Rectal smooth muscle tissue (tissue), 1 donor: ENCODE data around the gene CHST8.

Experiments
- H3K27ac ChIP-seq: one replicate; pipeline ENCODE4 v1.7.0; 2013; ENCODE audit warnings: low read depth, low read length, inconsistent platforms
- H3K27me3 ChIP-seq: one replicate; pipeline ENCODE4 v1.7.0; 2013; ENCODE audit warnings: low read length; ENCODE audit not compliant: control insufficient read depth, insufficient read depth
- H3K36me3 ChIP-seq: one replicate; pipeline ENCODE4 v1.7.0; 2013; ENCODE audit warnings: low read length; ENCODE audit not compliant: control insufficient read depth, insufficient read depth
- H3K4me1 ChIP-seq: one replicate; pipeline ENCODE4 v1.7.0; 2013; ENCODE audit warnings: low read length; ENCODE audit not compliant: control insufficient read depth, insufficient read depth
- H3K4me3 ChIP-seq: one replicate; pipeline ENCODE4 v1.7.0; 2013; ENCODE audit warnings: low read length
- H3K9ac ChIP-seq: one replicate; pipeline ENCODE4 v1.7.0; 2013; ENCODE audit warnings: low read length

CHST8 gene

DNA sequence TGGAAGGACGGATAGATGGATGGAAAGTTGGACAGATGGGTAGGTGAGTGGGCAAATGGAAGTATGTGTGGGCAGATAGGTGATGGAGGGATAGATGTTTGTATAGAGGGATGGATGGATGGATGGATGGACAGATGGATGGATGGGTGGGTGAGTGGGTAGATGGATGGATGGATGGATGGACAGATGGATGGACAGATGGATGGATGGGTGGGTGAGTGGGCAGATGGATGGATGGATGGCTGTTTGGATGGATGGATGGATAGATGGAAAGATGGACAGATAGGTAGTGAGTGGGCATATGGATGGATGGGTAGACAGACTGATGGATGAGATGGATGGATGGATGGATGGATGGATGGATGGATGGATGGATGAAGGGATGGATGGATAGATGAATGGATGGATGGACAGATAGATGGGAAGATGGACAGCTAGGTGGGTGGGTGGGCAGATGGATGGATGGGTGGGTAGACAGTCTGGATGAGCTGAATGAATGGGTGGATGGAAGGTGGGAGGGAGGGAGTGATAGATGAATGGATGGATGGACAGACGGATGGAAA is 100.1 kb downstream of the CHST8 start:
- no peak overlapping the region for H3K9ac ChIP-seq
- no peaks in the 10 kb centered on the region for H3K4me1 ChIP-seq
- H3K36me3 ChIP-seq = no peaks in the 10 kb centered on the region
- no peaks in the 10 kb centered on the region for H3K27me3 ChIP-seq
- no peak overlapping the region for H3K4me3 ChIP-seq
- no peak overlapping the region for H3K27ac ChIP-seq

DNA sequence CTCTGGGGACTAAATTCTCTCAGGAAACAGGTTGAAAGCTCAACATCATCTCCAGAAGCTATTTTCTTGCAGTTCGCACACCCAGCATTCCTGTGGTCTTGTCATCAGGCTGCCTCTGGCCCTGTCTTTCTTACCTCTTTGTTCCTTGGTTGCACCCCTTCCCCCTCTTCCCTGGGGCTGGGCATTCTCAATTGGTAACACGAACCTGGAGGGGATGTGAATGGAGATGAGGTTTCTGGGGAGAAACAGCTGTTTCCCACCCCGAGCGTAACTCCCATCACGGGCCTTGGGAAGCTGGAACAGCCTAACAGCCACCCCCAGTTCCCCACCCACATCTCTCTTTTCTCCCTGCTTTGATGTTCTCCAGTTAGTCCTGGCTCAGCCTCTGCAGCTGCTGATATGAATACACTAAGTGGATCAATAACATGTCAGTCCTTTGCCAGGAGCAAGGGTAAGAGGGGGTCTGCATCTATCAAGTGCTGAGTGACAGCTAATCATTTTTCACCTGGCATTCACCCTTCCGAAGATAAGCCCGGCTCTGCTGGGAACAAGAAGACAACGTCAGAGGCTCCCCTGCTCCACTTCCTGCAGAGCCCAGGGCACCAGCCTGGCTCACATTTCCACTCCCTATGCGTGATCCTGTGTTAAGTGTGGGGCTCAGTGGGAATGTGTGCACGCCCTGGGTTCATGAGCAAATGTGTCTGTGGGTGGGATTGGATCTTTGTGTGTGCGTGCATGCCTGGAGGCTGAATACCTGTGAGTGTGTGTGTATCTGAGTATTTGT is 100.9 kb downstream of the CHST8 start:
- H3K36me3 ChIP-seq = no peaks in the 10 kb centered on the region
- no peak overlapping the region for H3K4me3 ChIP-seq
- no peak overlapping the region for H3K27ac ChIP-seq
- no peaks in the 10 kb centered on the region for H3K27me3 ChIP-seq
- no peaks in the 10 kb centered on the region for H3K4me1 ChIP-seq
- no peak overlapping the region for H3K9ac ChIP-seq

DNA sequence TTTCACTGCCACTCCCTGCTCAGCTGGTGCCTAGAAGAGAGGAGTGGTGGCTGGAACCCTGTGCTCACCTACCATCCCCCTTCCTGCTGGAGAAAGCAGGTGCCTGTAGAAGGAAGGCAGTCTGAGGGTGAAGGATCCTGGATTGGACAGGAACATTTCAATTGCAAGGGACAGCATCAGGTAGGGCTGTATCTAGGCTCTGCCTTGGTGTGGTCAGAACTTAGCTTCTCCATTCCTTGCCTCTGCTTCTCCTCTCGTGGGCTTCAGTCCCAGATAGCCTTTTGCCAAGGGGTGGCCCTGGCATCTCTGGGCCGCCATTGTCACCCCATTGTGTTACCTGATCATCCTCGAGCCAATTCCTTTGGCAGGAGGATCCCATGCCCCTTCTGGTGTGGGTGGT is 101.8 kb downstream of the CHST8 start:
- H3K27me3 ChIP-seq = no peaks in the 10 kb centered on the region
- H3K36me3 ChIP-seq = no peaks in the 10 kb centered on the region
- no peak overlapping the region for H3K27ac ChIP-seq
- H3K4me3 ChIP-seq = no peak overlapping the region
- no peaks in the 10 kb centered on the region for H3K4me1 ChIP-seq
- H3K9ac ChIP-seq = no peak overlapping the region

DNA sequence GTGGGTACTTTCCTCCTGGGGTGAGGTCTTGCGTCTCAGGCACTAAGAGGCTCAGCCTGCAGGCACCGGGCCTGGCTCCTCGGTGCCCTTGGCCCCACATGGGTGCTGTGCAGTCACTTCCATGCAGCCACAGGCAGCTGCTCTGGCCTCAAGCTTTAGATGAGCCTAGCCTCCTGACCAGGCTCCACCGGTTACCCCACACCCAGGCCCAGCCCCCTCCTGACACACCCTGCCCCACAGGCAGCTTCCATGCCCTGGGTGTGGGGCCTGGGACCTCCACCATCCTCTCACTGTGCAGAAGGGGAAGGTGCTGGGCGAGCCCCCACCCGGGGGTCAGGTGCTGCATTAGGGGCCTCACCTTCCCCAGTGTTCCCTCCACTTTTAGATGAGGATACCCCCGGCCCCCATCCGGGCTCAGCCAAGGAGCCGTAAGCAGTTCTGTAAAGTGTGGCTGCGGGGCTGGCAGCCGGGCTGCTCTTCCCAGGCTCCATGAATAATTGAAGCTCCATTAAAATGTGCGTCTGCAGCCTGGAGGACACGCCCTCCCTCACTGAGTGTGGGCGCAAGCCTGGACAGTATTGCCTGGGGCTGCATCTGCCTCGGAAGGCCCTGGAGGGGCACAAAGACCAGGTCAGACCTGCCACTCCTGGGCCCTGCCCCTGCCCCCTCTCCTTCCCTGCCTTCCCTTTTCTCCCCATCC is 102.4 kb downstream of the CHST8 start:
- Histone ChIP-seq H3K27ac (no peak overlapping the region), H3K4me1 (no peaks in the 10 kb centered on the region), H3K4me3 (no peak overlapping the region), H3K36me3 (no peaks in the 10 kb centered on the region), H3K9ac (no peak overlapping the region), H3K27me3 (no peaks in the 10 kb centered on the region)

DNA sequence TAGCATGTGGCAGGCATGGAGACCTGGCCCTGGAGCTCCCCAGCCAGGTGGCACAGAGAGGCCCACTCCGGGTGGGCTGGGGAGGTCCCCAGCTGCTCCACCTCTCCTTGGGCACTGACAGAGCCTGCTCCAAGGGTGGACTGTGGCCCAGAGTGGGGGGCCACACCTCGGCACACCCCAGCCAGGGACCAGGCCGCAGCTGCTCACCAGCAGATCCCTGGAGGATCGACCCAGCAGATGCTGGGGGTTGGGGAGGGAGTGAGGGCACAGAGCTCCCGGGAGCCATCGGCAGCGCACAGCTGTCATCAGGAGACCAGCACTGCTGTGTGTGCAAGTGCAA is 102.9 kb downstream of the CHST8 start:
- Histone ChIP-seq H3K36me3 (no peaks in the 10 kb centered on the region), H3K4me3 (no peak overlapping the region), H3K9ac (no peak overlapping the region), H3K27ac (no peak overlapping the region), H3K27me3 (no peaks in the 10 kb centered on the region), H3K4me1 (no peaks in the 10 kb centered on the region)

DNA sequence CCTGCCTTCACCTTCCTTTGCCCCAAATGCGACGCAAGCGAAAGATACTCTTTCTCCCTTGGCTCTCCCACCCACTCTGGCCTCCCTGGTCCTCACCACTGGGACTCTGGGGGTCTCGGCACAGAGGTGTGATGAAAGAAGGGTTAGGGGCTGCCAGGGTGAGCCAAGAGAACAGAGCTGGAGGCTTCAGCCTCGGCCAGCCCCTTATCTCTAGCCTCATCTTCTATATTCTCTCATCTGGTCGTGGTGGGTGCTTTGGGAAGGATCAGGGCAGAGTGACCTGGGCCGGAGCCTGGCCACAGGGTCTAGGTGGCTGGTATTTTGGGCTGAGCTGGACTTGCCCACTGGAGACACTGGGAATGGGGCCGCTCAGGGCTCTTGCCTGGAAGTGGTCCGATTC is 103.8 kb downstream of the CHST8 start:
- no peak overlapping the region for H3K27ac ChIP-seq
- H3K4me3 ChIP-seq = no peak overlapping the region
- H3K36me3 ChIP-seq = no peaks in the 10 kb centered on the region
- no peak overlapping the region for H3K9ac ChIP-seq
- no peaks in the 10 kb centered on the region for H3K27me3 ChIP-seq
- H3K4me1 ChIP-seq = no peaks in the 10 kb centered on the region

DNA sequence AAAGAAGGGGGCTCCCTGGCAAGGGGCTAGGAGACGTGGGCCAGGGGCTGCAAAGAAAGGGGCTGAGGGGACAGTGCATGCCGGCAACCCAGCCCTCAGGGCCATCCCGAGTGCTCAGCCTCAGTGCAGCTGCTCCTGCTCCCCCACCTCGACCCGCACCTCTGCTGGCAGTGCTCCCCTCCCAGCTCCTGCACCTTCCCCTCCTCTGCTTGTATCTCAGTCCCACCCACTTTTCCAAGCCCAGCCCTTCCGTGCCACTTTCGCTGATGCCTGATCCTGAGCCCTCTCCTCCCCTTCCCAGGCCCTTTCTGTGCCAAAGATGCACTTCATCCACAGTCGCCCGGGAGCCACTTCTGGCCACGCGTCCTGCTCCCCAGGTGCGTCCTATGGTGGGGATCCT is 105.0 kb downstream of the CHST8 start:
- Histone ChIP-seq H3K27ac (no peak overlapping the region), H3K4me3 (no peak overlapping the region), H3K9ac (no peak overlapping the region), H3K4me1 (no peaks in the 10 kb centered on the region), H3K27me3 (no peaks in the 10 kb centered on the region), H3K36me3 (no peaks in the 10 kb centered on the region)

DNA sequence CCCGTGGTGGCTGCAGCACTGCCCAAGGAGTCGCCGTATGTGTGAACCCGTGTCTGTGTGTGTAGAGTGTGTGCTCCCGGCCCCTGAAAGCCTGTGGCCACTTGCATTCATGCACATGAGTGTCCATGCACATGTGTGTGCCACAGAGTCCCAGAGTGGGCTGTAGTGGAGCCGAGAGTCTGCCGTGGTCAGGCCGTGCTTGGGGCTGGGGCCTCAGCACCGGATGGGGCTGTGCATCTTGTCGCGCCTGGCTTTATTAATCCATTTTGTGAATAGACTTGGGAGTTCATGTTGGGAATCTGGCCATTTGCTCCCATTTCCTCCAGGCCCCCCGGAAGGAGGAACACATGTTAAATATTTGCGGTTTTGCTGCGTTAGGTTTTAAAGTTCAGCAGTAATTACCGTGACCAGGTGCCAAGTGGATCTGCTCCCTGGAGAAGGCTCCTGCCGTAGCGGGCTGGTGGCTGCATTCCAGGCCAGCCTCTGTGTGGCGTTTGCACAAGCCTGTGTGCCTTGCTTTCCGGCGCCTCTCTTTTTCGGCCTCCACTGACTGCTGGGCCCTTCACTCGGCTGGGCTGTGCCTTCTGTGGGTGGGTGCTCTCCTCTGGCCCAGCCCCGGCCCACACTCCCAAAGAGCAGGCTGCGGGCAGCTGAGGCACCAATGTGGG is 105.7 kb downstream of the CHST8 start:
- no peaks in the 10 kb centered on the region for H3K36me3 ChIP-seq
- no peak overlapping the region for H3K4me3 ChIP-seq
- no peaks in the 10 kb centered on the region for H3K4me1 ChIP-seq
- no peaks in the 10 kb centered on the region for H3K27me3 ChIP-seq
- no peak overlapping the region for H3K9ac ChIP-seq
- no peak overlapping the region for H3K27ac ChIP-seq

DNA sequence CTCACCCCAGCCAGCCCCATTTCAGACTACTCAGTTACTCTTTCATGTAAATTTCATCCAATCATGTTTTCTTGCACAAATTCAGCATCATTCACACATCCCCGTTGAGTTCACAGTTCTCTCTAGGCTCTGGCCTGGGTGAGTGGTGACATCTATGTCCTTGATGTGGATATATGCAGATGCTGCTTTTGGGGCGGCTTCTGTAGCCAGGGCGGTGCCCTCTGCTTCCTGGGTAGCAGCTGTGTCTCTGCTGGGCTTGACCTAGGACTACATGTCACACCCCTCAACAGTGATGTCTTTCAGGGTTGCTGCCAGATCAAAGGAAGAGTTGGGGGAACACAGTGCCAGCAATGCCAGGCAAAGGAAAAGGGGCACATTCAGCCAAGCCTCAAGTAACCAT is 106.4 kb downstream of the CHST8 start:
- Histone ChIP-seq H3K4me3 (no peak overlapping the region), H3K36me3 (no peaks in the 10 kb centered on the region), H3K27me3 (no peaks in the 10 kb centered on the region), H3K4me1 (no peaks in the 10 kb centered on the region), H3K27ac (no peak overlapping the region), H3K9ac (no peak overlapping the region)

DNA sequence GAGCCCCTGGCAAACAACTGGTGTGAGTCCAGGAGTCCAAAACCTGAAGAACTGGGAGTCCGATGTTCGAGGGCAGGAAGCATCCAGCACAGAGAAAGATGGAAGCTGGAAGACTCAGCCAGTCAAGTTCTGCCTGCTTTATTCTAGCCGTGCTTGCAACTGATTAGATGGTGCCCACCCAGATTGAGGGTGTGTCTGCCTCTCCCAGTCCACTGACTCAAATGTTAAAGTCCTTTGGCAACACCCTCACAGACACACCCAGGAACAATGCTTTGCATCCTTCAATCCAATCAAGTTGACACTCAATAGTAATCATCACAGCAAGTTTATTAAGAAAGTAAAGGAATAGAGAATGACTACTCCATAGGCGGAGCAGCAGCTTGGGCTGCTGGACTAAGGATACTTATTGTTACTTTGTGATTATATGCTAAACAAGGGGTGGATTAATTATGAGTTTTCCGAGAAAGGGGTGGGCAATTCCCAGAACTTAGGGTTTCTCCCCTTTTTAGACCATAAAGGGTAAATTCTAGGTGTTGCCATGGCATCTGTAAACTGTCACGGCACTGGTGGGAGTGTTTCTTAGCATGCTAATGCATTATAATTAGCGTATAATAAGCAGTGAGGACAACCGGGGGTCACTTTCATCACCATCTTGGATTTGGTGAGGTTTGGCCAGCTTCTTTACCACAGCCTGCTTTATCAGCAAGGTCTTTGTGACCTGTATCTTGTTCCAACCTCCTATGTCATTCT is 109.3 kb downstream of the CHST8 start:
- H3K4me1 ChIP-seq = peaks cover 2% of the 10 kb centered on the region
- H3K9ac ChIP-seq = no peak overlapping the region
- no peaks in the 10 kb centered on the region for H3K27me3 ChIP-seq
- no peaks in the 10 kb centered on the region for H3K36me3 ChIP-seq
- H3K27ac ChIP-seq = no peak overlapping the region
- H3K4me3 ChIP-seq = no peak overlapping the region

DNA sequence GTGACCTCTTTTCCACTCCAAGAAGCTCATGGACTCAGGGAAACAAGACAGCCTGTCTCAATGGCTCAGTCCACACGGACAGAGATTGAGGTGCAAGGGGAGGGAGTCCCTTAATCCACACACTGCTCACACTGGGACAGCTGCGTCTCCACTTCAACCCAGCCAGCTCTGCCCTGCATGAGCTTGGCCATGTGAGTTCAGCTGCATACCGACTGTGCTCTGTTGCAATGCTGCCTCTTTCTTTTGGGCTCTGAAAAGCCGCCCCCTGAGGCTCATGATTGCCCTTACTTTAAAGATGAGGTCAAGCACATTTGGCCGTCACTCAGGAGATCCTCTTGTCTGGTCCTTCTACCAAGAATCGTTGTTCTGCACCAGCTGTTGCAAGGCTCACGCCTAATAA is 110.1 kb downstream of the CHST8 start:
- no peak overlapping the region for H3K4me3 ChIP-seq

DNA sequence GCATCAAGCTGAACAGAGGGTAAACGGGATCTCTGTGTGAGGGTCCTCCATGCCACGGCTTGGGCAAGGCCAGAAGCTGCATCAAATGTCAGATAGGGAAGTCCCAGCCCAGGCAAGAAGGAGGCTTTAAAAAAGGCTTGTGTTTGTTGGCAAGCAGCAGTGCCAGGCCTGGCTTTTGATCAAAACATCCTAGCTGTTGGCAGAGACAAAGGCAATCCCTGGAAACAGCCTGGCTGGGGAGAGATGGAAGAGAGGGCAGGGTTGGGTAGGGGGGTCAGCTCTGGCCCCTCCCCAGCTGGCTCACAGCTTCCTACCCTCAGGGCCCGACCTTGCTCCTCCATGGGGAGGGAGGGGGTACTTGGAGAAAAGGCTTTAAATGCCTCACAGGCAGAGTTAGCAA is 113.2 kb downstream of the CHST8 start:
- H3K27ac ChIP-seq = no peak overlapping the region
- H3K4me3 ChIP-seq = no peak overlapping the region
- H3K9ac ChIP-seq = no peak overlapping the region
- no peaks in the 10 kb centered on the region for H3K36me3 ChIP-seq
- no peaks in the 10 kb centered on the region for H3K27me3 ChIP-seq
- H3K4me1 ChIP-seq = peaks cover 2% of the 10 kb centered on the region

More for the DNA sequence above, 110.1 kb downstream of the CHST8 start:
- no peaks in the 10 kb centered on the region for H3K36me3 ChIP-seq
- H3K27me3 ChIP-seq = no peaks in the 10 kb centered on the region
- H3K4me1 ChIP-seq = peaks cover 2% of the 10 kb centered on the region
- H3K9ac ChIP-seq = no peak overlapping the region
- H3K27ac ChIP-seq = no peak overlapping the region
